HG02759 (cell line): Measurements from ENCODE around the gene DHX29.
A peak's percentile ranks its signal among the peaks of the same experiment; 100 is the strongest.
"Not testable (repeated sequence)": the region's sequence is repeated elsewhere in the genome, so short reads cannot be mapped to it uniquely, and the experiment has no call there.

Experiments used
- ATAC-seq: cut with Tn5 transposase; IDR thresholded peaks from one replicate; pipeline ENCODE4 v1.9.1; 2021; ENCODE audit warnings: mild to moderate bottlenecking, moderate library complexity; ENCODE audit not compliant: unreplicated experiment

The DHX29 gene

GRCh38 chr5:55318237-55318636, 10.7 kb upstream of the DHX29 start:
- not testable (repeated sequence) for ATAC-seq

DNA sequence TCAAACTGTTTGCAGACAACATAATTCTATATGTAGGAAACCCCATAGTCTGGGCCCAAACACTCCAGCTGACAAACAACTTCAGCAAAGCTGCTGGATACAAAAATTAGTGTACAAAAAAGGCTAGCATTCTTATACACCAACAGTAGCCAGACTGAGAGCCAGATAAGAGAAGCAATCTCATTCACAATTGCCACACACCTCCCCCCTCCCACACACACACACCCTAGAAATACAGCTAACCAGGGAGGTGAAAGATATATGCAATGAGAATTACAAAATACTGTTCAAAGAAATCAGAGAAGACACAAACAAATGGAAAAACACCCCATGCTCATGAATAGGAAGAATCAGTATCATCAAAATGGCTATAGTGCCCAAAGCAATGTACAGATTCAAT, 9.3 kb upstream of the DHX29 start:
- ATAC-seq, result no peak

GRCh38 chr5:55316289-55316688, 8.8 kb upstream of the DHX29 start:
- no peak for ATAC-seq

- no peak for ATAC-seq
Observed at GRCh38 chr5:55313870-55314617, 6.5 kb upstream of the DHX29 start.

DNA sequence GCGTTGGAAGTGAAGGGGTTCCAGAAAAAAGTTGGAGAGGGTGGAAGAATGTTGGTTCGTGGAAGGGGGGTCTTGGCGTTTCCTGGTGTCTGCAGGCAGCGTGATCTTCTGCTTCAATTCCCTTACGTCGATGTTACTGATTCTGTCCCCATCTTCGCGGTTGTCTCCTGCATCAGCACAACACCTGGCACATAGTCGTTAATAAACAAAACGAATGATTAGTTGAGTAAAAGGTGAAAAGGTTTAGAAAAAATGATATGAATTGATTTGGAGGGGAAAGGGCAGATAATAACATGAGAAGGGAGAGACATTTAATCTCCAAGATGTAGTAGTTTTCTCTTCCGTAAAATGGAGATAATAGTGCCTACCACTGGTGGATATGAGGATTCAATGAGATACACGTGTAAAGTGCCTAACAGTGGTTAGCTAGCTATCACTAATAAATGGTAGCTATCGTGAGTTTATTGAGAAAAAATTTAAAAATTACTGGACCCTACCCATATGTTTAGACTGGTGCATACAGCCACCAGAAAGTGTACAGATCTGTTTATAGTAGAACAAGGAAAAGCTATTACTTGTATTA, 851 bp upstream of the DHX29 start:
- peak; percentile 13 for ATAC-seq

GRCh38 chr5:55306641-55307382, 682 bp downstream of the DHX29 start:
- peak; percentile 16 for ATAC-seq

DNA sequence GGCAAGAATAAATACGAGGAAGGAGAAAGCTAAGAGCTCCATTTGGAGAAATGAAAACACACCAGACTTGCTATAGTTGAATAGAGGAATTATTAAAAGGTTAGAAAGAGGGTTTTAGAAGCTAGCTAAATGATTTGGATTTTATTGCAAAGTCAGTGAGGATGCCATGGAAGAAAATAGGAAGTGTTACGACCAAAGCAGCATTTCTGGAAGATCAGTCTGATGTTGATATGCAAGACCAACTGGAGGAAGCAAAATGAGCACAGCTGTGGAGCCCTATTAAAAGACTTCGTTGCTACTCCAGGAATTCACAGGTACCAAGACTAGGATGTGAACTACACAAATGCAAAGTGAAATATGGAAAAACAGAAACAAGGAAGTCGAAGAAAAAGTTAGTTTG, 2.1 kb downstream of the DHX29 start:
- no peak for ATAC-seq

DNA sequence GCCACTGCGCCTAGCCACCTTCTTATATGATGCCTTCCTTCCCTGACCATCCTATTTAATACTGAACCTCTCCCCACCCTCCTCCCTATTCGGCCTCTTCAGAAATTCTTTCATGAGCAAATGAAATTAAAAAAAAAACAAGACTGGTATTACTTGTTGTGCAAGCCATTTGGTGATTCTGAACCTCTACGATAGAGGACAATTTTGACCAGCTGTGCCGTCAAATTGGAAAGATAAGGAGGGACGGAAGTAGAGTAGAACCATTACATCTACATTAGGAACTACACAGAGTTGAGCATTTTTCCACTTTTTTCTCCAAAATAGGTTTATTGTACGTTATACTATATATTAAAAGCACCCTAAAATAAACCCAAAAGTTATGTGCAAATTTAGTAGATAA, 2.9 kb downstream of the DHX29 start:
- no peak for ATAC-seq

GRCh38 chr5:55303238-55303690, 4.2 kb downstream of the DHX29 start:
- ATAC-seq, result no peak

DNA sequence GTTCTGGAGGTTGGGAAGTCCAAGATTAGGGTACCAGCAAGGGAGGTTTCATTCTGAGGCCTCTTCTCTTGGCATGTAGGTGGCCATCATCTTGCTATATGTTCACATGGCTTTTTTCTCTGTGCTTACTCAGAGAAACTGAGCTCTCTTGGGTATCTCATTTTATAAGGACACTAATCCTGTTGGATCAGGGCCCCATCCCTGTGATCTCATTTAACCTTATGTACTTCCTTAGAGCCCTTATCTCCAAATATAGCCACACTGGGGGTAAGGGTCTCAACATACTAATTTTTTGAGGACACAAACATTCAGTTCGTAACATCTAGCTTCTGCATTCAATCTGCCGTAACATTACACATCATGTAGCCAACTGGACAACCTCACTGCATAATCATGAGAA, 6.6 kb downstream of the DHX29 start:
- no peak for ATAC-seq

DNA sequence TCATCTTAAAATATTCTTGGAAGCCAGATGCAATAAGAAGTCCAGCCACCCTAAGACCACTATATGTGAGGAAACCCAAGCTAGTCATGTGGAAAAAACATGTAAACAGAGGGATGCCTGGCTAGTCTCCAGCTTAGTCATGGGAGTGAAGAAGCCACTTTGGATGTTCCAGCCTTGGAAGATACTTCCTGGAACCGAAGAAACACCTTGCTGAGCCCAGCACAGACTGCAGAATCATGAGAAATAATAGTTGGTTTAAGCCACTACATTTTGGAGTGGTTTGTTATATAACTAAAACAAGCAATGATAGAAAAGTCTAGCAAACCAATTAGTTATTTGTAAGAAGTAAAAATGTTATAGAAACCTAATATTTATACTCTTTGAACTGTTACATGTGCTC, 12.6 kb downstream of the DHX29 start:
- no peak for ATAC-seq

DNA sequence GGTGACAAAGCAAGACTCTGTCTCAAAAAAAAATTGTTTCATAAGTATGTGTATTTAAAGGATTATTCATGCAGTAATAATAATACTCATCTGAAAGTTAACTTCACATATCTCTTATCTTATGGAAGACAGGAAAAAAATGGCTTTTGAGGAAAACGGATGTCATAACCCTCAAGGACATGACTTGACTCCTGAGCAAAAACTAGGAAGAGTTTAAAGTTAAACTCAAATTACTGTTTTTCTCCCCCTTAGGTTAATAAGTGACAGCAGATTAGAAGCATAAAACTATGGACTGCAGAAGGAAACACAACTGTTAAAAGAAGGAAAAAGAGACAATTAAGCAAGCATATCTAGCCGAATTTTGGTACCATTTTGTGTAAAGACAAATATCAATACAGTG, 16.5 kb downstream of the DHX29 start:
- no peak for ATAC-seq

GRCh38 chr5:55289808-55290207, 17.7 kb downstream of the DHX29 start:
- no peak for ATAC-seq

DNA sequence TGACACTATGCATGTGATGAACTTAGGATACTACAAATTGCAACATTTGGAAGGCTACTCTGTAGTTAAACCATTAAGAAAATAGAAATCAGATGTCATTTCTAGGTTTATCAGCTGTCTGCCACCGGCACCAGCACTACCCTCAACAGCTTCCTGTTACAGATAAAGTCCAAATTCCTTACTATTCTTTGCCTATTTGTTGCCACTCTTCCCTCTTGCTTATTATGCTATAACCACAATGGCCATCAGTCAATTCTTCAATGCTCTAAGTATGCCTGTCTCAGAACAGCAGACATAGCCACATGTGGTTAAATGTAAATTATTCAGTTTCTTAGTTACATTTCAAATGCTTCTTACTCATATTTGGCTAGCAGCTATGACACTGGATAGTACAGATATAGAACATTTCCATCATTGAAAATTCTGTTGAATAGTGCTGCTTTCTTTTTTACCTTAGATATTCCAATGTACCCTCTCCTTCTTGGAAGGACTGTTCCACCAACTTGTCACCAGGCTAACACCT, 21.0 kb downstream of the DHX29 start:
- ATAC-seq, result no peak

DNA sequence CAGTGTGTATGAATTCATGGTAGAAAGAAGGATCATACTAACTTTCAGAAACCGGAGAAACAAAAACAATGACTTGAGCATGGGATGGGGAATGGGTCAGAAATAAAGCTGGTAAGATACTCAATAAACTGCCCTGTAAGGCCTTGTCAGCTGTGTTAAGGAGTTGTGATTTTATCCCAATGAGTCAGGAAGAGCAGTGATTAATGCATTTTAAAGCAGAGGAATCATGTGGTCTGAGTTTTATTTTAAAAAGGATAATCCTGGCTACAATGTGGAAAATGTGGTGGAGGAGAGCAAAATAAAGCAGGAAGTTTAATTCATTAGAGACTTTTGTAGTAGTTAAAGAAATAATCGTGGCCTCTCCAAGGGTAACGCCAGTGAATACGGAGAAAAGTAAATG, 28.7 kb downstream of the DHX29 start:
- ATAC-seq, result no peak

DNA sequence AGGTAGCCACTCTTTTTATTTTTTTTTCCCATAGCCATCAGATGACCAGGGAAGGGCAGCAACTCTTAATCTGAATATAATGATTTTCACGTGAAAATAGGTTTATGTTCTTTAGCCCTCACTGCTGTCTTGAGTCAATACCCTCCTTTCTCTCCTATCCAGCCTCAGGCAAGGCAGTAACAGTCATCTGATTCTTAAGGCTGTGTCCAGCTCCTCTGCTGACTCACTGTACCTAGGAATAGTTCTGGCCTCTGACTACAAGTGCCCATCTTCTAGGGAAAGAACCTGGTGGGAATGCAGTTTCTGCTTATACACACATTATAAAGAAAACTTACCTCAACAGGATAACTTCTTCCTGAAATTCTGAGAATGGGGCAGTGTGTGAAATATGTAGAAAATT, 30.7 kb downstream of the DHX29 start:
- no peak for ATAC-seq

DNA sequence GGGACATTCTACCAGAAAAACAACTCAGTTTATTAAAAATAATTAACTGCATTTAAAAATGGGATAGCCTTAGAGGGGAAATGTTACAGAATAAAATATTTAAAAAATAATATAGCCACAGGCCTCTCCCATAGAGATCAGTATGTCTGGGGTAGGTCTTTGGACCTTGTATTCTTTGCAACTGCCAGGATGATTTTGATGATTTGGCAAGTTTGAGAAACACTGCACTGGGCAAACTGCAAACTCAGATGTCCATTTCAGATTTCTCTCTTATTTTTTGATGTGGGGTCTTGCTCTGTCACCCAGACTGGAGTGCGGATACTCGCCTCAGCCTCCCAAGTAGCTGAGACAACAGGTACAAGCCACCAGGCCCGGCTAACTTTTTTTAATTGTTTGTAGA, 49.2 kb downstream of the DHX29 start:
- no peak for ATAC-seq

DNA sequence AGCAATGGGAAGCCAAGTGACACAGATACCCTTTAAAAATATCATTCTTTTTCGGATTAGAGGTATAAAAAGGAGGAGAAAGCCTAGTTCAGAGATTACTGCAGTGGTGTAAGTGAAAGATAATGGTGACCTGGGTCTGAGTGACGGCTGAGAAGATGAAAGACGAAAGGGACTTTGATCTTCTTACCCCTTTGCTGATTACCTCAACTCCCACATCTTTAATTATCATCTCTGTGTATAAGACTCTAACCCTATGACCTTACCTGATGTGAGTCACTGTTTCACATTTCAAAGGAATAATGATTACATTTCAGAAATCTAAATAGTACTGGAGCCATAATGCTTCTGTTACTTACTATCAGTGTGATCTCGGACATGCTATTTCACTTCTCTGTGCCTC, 52.7 kb downstream of the DHX29 start:
- no peak for ATAC-seq

- ATAC-seq, result no peak
Observed at GRCh38 chr5:55250064-55250463, 57.4 kb downstream of the DHX29 start.

DNA sequence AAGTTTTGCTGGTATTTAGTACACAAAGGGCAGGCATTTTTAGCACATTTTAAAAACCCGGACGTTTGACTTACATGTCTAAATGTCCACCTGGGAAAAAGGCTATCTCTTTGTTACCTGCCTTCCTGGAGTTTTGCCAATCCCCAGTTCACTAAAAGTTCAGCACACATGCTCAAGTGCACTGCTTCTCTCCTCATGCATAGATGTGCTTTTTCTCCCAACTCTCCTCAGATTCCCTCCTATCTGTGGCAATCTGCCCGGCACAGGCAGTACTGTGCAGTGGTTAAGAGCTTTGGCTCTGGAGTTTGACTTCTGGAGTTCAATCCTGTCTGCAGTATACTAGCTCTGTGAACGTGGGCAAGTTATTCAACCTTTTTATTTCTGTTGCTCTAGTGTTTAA, 65.7 kb downstream of the DHX29 start:
- no peak for ATAC-seq

DNA sequence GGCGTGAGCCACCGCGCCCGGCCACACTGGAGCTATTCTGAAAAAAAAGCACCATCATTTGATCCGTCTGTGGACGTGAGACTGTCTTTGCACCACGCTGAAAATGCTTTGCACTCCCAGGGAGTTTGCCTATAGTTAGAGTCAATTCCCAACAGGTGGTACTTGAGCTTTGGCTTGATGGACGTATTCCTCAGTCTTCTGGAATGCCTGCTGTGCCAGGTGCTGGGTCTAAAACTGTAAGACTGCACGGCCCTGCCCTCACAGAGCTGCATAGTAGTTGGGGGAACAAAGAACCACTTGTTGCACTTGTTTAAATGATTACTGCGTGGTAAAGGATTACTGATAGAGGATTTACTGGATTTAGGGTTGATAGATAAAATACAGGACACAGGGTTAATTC, 70.7 kb downstream of the DHX29 start:
- no peak for ATAC-seq
